GM18499 (cell line): ENCODE measurements around the gene CPSF7.
A peak's percentile ranks its signal among the peaks of the same experiment; 100 is the strongest.
"Not testable (repeated sequence)": the region's sequence is repeated elsewhere in the genome, so short reads cannot be mapped to it uniquely, and the experiment has no call there.

Source experiments
- ATAC-seq: cut with Tn5 transposase; IDR thresholded peaks from one replicate; pipeline ENCODE4 v1.9.1; 2021; ENCODE audit warnings: moderate number of reproducible peaks; ENCODE audit not compliant: insufficient read depth, unreplicated experiment

CPSF7 gene

DNA sequence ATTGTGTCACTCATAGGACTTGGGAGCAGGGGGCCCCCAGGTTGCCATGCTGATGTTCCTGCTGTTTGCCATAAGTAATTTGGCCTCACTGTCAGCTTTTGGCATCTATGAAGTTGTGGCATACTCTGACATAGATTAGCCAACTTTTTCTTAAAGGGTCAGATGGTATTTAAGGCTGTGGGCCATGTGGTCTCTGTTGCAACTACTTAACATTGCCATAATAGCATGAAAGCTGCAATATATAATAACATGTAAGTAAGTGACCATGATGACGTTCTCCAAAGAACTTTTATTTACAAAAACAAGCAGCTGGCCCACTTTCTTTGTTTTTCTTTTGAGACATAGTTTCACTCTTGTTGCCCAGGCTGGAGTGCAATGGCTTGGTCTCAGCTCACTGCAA is 39.6 kb downstream of the CPSF7 start:
- no peak for ATAC-seq

DNA sequence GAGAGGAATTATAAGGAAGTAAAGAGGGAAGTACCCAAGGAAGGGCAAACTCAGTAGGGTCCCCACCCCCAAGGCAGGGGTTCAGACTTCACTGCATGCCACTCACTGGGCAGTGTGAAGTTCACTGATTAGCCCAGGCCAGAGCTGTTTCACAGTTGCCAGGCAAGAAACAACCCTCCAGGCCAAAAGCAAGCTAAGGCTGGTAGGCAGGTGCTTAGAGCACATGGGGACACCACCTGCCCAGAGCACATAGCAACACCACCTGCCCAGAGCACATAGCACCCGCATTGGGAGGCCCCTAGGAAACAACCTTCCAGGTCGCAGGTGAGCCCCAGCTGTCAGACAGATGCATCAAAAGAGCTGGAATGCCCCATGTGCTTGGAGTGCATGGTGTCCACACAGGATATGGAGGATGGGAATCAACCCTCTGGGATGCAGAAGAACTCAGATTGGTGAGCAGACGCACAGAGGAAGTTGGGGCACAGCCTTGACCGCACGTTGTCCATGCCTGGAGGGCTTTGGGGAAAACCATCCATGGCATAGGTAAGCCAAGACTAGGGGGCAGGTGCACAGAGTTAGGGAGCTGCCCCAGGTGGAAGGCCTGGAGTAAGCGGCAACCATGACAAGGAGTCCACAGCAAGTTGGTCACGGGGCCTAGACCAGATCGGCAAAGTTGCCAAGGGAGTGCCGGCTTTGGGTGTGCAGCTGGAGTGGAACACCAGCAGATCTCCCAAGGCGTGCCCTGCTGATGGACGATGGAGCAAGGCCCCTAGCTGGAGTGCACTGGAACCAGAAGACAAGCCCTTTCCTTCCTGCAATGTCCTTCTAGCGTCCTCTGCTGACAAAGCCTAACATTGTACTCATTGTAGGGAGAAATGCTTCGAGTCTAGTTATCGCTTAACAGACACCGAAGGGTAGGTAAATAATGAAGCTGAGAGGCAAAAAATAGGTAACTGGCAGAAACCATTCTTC is 45.2 kb downstream of the CPSF7 start:
- no peak for ATAC-seq

DNA sequence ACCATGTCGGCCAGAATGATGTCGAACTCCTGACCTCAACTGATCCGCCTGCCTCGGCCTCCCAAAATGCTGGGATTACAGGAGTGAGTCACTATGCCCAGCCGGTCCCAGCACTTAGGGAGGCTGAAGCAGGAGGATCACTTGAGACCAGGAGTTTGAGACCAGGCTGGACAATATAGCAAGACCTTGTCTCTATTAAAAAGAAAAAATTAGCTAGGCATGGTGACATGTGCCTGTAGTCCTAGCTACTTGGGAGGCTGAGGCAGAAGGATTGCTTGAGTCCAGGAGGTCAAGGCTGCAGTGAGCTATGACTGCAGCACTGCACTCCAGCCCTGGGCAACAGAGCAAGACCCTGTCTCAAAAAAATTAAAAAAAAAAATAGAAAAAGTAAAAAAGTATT is 45.9 kb downstream of the CPSF7 start:
- ATAC-seq: not testable (repeated sequence)

DNA sequence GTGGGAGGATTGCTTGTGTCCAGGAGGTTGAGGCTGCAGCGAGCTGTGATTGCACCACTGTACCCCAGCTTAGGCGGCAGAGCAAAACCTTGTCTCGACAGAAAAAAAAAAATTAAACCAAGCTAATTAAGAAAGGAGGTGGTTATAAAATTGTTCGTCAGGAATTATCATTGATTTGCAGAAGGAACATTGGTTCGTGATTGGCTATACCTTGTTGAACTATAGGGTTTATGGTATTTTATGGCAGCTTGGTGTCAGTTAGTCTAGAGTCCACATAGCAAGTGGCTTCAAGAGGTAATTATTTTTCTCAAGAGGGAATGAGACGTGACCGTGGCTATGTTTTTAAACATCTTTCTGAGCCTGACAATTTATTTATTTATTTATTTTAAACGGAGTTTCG is 48.9 kb downstream of the CPSF7 start:
- no peak for ATAC-seq

DNA sequence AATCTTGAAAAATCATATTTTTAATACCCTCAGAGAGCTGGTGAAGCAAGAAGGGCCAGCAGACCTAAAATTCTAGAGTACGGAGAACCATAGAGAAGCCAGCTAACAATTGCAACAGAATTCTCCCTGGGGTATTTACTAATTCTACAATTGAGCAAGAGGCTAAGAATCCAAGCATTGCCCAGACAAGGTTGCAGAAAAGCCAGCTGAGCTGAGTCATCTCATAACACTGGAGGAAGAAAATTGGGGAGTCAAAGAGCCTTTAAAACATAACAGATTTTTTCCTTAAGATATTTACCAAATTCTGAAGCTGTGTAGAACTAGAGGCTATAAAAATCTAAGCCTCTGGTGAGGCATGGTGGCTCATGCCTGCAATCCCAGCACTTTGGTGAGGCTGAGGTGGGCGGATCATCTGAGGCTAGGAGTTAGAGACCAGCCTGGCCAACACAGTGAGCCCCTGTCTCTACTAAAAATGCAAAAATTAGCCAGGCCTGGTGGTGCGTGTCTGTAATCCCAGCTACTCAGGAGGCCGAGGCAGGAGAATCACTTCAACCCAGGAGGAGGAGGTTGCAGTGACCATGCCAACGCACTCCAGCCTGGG is 51.0 kb downstream of the CPSF7 start:
- no peak for ATAC-seq

DNA sequence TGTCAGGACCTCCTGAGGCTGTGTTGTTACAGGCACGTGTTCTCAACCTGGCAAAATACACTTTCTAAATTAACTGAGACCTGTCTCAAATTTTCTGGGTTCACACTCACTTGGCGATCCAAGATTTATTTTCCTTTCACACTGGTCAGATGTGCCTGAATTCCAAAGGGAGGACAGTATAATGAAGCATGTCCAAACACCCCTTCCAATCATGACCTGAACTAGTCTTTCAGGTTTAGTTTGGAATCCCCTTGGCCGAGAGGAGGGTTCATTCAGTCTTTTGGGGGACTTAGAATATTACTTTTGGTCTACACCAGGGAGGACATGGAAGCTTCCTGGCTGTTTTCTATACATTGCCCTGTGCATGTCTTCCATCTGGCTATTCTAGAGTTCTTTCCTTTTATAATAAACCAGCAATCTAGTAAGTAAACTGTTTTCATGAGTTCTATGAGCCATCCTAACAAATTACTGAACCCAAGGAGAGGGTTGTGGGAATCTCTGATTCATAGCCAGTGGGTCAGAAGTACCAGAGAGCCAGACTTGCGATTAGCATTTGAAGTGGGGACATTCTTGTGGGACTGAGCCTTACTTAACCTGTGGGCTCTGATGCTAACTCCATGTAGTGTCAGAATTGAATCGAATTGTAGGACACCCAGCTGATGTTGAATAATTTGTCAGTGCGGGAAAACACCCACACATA is 52.2 kb downstream of the CPSF7 start:
- ATAC-seq: no peak

DNA sequence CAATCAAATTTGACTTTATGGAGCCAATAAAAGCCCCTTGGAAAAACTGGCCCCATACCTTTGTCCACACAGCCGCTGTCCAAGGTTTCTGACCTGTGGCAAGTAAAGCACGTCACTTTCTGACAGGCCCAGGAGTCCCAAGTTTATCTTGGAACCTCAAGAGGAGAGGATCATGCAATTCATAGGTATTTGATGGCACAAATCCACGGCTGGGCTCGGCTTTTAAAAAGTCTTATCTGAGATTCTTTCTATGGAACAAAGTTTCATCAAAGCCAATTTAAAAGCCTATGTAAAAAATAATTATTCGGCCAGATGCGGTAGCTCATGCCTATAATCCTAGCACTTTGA is 54.0 kb downstream of the CPSF7 start:
- no peak for ATAC-seq

DNA sequence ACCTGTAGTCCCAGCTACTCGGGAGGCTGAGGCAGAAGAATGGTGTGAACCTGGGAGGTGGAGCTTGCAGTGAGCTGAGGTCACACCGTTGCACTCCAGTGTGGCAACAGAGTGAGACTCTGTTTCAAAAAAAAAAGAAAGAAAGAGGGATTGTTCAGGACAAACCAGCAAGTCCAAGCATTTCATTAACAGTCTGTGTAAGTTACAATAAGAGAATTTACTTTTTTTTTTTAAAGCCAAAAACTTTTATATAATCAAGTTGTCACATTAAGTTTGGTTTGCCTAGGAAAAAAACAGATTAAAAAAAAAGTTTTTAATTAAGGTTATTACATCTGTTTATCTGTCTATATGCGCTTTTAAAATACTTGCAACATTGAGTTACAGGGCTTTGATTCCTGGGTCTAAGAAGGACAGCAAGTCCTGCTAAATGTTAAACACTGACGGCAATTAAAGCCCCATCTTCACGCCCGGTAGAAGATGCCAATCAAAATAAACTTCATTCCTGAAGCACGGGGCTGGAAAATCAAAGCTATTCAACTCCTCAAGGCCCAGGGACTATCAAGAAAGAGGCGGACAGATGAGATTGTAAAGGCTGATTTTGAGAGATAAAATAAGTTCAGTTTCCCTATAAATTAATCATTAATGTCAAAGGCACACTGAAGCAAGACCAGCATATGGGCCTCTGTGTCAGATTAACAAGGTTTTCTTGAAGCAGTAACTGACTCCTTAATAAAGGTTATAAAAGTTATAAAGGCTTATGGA is 56.9 kb downstream of the CPSF7 start:
- no peak for ATAC-seq

DNA sequence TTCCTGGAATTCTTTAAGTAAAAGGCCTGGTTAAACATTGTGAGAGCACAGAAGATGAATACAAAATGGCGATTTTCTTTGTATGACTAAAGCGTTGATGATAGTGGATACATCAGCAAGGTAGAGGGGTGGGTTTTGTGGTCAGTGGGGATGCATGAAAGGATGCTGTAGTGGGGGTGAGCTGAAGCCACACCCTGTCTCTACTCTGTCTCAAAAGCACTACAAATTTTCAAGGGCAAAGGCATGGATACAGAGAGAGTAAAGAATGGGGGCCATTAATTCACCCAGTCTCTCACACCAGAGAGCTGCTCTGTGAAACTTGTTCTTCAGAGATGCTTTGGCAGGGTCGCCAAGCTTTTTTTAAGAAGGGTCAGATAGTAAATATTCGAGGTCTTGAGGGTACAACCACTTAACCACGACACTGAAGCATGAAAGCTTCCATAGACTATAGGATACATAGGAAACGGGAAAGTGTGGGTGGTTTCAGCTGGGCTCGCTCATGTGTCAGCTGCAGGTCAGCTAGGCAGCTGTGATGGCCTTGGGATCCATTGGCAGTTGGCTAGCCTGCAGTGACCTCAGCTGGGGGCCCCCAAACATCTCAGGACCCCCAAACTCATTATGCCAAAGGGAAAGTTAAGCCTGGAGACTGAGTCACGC is 59.3 kb downstream of the CPSF7 start:
- ATAC-seq: no peak

DNA sequence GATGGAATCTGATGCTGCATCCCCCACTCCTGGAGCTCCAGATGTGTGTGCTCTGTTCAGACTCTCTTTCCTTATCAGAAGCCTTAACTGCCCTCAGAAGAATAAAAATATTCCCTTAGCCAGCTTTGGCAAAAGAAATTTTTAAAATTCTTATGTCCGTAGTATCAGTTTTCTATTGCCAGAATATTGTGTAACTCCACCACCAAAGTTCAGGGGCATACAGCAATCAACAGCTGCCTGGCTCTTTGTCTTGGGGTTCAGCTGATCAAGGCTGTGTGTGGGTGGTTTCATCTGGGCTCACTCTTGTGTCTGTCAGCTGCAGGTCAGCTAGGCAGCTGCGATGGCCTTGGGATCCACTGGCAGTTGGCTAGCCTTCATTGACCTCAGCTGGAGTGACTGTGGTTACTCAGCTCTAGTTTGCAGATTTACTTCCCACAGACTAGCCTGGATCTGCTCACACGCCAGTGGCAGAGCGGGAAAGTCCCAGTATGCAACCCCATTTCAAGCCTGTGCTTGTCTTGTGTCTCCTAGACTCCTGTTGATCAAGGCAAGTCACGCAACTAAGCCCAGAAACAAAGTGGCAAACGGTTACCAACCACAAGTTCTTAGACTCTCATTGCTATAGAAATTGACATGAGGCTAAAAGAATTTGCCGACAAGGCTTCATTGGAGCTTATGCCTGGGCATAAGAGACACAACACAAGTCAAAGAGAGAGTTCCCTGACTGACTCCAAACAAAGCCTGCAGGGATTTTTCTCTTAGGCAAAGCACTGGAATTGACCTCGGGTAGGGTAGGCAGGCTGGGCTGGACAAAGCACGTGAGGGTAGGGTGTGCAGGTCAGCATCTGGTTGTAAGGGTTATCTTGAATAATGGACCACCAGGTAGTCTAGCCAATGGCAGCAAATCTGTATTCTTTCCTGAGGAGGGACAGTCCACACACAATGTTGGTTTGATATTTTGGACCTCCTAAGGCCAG is 60.1 kb downstream of the CPSF7 start:
- no peak for ATAC-seq

DNA sequence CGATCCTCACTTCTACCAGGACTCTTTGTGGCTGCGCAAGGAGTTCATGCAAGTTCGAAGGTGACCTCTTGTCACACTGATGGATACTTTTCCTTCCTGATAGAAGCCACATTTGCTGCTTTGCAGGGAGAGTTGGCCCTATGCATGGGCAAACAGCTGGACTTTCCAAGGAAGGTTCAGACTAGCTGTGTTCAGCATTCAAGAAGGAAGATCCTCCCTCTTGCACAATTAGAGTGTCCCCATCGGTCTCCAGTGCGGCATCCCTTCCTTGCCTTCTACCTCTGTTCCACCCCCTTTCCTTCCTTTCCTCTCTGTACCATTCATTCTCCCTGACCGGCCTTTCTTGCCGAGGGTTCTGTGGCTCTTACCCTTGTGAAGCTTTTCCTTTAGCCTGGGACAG is 61.1 kb downstream of the CPSF7 start:
- no peak for ATAC-seq

DNA sequence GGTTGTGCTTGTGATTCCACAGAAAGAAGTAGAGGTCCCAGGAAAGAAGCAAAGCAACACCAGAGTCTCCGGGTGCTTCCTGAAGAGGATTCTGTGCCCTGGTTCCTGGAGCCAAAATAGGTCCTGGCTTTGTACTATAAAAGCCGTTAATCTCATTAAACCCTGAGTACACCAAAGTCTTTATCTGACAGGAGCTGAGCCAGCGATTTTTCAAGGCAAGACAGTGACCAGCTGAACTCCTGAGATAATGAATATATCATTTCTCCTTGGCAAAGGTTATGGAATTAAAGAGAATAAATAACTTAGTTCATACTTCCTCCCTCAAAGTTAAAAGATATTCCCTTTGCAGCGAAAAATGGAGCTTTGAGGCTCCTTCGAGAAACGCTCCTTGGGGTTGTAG is 62.4 kb downstream of the CPSF7 start:
- no peak for ATAC-seq

DNA sequence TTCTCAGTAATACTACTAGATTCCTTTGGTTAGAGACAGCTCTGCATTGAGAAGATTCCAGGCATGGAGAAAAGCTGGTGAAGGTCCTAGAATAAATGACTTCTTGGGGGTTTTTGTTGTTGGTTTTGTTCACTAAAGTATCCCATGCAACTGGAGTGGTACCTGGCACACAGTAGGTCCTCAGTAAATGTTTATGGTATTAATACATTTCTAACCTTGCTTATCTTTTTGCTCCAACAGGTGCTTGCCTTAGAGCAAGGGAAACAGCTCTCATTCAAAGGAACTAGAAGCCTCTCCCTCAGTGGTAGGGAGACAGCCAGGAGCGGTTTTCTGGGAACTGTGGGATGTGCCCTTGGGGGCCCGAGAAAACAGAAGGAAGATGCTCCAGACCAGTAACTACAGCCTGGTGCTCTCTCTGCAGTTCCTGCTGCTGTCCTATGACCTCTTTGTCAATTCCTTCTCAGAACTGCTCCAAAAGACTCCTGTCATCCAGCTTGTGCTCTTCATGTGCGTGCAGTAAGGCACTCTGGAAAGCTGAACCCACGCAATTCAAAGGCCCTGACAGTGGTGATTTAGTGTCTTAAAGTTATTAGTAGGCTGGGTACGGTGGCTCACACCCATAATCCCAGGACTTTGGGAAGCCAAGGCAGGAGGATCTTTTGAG is 65.6 kb downstream of the CPSF7 start:
- no peak for ATAC-seq

DNA sequence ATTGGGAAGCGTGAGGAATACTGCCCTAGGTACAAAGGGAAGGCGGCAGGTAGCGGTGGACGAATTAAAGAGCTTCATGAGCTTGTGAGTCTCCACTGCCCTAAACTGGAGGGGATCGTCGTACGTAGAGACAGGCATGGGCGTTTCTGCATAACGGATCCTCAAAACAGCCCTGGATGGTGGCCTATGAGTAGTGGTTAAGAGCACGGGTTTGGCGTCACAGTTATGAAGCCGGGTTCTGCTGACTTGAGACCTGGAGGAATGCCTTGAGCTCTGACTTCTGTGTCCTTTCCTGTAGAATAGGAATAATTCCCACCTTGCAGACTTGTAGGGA is 67.3 kb downstream of the CPSF7 start:
- no peak for ATAC-seq

DNA sequence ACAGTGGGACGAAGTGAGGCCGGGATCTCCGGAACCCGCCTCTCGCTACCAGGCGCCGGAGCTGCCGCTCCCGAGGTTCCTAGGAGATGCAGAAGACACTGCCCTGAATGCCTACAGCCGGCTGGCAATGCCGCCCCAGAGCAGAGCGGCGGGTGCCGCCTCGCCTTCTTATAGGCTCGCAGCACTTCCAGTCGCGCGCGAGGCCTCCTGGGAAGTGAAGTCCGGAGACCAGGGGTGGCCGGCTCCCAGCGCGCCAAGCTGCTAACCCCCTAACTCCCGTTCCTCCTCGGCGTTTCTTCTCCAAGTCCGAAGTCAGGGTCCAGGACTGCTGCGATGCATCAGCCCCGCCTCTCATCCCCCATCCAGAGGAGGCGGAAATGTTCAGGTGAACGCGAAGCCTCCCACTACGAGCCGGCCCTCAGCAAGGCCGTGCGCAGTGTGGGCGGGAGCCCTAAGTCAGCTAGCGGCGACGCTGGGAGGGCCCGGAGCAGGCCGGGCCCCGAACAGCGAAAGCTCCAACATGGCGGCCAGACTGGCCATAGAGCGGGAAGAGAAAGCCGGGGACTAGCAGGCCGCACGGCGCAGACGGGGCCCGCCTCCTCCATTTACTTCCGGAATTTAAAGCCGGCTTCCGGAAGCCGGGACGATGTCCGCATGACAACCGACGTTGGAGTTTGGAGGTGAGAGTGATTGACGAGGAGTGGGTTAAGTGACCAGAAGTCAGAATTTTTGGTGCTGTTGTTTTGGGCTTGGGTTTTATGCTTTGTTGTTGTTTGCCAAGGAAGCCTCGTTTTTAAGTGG is 67.8 kb downstream of the CPSF7 start, which contains the start of the genes CYB561A3 and TMEM138:
Gene CYB561A3, minus strand, starts transcription at position 142 of the 801 bp plus-strand sequence. CDS start 5,169 bp downstream, outside the sequence.
Gene TMEM138, plus strand, starts transcription at position 634 of the 801 bp plus-strand sequence. CDS start 2,017 bp downstream, outside the sequence.
- ATAC-seq: peak; percentile 54

DNA sequence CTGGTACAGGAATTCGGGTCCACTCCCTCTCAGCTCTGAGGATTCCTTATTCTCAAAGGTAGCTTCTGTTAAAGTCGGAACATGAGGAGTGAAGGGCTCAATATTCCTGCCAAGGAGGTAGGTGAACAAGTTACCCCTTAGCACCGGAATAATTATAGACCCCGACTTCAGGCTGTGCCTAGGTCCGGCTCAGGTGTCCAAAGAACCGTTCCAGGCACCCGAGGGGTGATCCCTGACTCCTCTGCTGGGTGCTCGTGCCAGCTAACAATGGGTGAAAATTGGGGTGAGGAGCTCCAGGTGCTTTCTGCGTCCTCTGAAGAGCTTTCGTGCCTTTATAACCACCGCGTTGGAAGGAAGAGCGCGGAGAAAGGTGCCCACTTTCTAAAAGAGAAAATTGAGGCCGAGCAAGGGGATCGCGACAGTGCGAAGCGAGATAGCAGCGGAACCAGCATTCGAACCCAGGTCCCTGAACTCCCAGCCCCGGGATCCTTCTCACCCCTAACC is 68.5 kb downstream of the CPSF7 start:
- ATAC-seq: no peak

DNA sequence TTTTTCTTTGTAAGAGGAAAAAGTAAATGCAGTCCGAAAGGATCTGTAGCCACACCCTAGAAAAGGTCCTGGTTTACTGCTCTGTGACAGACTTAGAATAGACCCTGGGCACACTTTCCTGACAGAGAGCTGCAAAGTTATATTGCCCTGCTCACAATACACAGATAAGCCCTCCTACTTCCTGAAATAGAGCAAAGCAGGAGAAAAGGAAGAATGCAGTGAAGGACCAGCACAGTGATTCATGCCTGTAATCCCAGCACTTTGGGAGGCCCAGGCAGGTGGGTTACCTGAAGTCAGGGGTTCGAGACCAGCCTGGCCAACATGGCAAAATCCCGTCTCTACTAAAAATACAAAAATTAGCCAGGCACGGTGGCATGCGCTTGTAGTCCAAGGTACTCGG is 70.3 kb downstream of the CPSF7 start:
- no peak for ATAC-seq
